Hematopoietic multipotent progenitor cell treated with erythropoietin and hydrocortisone succinate and interleukin-3 and kit ligand, for 4 days (in vitro differentiated cells): ENCODE measurements around the gene AGMO.

ENCODE experiments used
- DNase-seq: peaks from one replicate; pipeline ENCODE4 v3.0.0-alpha.2; 2015

The AGMO gene

DNA sequence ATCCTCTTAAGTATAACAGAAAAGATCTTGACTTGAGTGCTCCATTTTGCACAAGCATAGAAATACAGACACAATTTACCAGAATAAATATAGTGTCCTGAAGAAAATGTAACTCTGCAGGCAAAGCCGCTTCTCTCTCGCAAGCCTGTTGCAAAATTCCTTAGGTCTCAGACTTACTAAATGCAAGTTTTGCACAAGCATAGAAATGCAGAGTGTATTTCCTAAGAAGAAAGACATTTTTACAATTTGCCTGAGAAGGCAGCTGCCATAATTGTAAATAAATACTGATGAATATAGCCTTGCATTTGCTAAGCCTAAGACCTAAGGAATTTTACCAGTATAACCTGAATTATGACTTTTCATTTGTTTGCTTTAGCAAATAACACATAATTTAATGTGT, 67.1 kb downstream of the AGMO start:
- no peak for DNase-seq

GRCh38 chr7:15491361-15491760, 70.5 kb downstream of the AGMO start:
- no peak for DNase-seq

GRCh38 chr7:15490291-15490690, 71.5 kb downstream of the AGMO start:
- DNase-seq, result no peak

DNA sequence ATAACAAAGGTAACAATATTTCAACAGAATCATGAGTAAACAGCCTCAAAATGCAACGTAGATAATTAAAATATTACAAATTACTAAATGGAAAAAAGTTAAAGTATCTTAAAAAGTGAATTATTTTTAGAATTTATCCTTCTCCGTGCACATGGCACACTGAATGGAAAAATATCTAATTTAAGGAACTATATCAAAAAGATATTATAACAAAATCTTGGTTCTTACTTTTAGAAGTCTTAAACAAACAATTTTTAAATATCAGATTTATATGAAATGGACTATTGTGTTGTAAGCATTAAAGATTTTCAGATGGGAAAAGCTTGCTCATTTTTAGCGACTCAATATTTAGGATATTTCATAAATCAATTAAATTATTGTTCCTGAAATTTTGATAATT, 72.0 kb downstream of the AGMO start:
- no peak for DNase-seq

GRCh38 chr7:15489383-15489782, 72.4 kb downstream of the AGMO start:
- no peak for DNase-seq

DNA sequence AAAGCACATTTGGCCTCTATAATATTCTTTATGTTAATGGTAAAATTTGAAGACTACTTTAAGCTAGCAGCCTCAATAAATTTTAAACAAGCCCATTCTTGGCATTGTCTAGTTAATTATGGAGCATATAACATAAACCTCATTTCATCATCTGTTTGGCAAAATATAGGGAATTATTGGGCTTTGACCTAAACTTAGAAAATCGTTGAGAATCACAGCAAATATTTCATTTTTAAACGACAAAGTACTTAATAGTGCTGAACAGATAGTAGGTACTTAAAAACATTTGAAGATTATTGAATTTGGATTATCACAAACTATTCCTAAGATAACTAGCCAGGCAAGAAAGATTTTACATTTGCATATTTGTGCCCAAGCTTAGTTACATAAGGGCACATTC, 73.4 kb downstream of the AGMO start:
- no peak for DNase-seq

DNA sequence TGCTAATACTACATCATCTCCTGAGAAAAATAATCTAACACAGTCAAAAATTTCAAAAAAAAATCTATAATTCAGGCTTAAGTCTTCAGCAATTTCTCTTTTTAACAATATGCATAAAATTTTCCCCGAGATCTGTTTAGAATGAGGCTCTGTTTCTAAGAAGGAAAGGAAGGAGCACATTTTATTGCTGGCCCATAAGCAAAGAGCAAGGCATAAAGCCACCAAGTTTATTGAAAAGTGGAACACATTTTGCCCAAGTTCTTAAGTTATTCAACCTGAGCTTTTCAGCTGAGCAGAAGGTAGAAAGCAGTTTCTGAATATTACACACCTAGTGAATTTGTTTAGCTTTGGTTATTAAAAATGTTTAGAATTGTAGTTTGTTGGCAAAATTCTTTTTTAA, 73.9 kb downstream of the AGMO start:
- DNase-seq, result no peak

DNA sequence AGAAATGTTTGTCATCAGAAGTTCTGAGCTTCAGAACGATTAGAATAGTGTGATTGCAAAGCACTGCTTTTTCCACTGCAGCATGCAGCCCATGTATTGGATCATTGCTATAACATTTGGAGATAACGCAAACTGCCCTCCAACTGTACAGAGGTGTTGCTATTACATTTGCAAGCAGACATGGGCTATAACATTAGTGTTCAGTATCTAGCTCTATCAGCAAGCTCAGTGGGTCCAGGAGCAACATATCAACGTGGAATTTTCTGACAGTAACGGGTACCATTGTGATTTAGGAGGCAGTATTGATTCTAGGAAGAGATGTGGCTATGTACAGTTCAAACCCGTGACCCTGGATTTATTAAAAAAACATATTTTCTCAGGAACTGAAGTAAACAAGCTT, 75.8 kb downstream of the AGMO start:
- DNase-seq, result no peak

DNA sequence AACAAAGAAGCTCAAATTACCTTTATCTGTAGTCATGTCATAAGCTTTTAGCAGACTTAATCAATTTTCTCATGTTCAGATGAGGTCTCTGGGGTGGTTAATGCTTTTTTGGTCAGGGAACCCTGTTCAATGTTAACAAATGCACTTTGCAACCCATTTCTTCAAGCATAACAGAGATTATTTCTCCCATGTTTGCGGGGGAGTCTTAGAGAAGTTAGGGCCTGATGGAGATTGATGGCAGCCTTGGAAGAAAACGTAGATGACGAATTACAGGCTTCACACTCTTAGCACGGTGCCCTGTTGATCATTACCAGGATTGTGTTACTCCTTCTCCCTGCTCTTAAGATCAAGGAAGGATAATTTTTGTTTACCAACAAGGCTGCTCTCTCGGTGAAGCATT, 76.4 kb downstream of the AGMO start:
- no peak for DNase-seq

DNA sequence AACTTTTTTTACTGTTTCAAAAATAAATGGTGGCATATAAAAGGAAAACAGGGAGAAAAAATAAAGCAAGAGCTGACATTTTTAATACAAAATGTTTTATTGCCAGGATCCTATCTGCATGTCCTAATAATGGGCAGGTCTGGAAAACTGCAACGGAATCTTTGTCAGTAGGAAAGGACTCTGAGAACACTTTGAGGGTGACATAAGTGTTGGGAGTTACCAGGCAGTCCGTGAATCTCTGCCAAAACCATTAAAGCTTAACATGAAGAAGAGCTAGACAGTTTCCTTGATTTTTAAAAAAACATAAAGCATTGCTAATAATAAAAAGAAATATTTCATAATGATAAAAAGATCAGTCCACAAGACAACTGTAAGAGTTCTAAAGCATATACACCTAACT, 80.7 kb downstream of the AGMO start:
- DNase-seq, result no peak

- no peak for DNase-seq
These were observed 83.4 kb downstream of the AGMO start for GRCh38 chr7:15478401-15478800.

DNA sequence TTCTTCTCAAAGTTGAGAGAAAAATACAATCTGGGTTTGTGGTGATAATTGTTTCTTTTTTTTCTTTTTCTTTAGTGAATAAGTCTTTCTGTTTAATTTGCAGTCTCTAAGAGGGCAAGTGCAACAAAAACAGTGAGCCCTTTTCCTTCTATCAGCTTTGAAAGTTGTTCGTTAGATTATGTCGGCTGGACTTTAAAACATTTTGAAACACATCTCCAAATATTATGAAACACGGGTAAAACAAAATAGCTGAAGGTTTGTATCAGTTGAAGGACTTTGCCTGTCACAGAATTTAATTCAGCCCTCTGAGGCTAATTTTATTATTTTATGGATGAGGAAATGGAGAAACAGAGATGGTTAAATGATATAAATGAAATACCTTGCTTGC, 85.3 kb downstream of the AGMO start:
- DNase-seq, result no peak

DNA sequence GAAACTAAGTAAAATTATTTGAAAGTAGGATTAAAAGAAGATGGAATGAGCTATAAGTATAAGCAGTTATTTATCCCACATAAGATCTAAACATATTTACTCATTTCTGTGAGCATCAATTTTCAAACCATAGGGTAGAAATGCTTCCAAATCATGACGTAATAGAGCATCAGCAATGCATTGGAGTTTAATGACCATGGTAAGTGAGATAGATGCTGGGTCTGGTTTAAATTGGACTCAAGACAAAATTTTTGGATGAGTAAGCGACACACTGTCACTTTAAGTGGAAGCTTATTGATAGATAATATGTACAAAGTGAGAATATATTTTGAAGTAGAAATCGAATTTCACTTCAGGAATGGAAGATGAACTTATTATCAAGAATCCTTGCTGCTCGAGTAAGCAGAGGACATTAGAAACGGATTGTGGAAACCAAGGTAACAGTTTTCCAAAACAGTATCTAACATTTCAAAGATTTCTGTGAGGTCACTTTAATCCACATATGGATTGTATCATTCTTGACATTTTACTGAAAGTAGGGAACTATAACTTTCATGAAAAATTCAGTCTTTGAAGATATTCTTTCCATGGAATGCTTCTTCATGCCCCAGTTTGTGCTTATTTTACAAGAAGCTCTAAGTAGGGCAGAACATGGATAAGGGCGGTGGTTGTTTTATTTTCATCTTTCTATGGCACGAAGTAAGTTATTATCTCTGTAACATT, 85.8 kb downstream of the AGMO start:
- DNase-seq, result no peak

DNA sequence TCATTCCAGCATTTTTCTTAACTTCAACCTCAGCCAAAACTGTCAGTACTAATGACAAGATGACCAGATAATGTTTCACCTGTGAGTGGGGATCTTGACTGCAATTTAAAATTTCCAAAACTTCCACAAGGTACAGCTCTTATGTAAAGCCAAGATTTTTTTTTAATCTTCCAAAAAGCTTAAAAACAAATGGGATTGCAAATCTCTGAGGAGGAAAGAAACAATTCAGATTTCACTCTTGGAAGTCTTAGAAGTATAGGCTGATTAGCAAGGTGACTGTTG, 90.2 kb downstream of the AGMO start:
- no peak for DNase-seq

GRCh38 chr7:15470825-15471668, 90.8 kb downstream of the AGMO start:
- no peak for DNase-seq

DNA sequence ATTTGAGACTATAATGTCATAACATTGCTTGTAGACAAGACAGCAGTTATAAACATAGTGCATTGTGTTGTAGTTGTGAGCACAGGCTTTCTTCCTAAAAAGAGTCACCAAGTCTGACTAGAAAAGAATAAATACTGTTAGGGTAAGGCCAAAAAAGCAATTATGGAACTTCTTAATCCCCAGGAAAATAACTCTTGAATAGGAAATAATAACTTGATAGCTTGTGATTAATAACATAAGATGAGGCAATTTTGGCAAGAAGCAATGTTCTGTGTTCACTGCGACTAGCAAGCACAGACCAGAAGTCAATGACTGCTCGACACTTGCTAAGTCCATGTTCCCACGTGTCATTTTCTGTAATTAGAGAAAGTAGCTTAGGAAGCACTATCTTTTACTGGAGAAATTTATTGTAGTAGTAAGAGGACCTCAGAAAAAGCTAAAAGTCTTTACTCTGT, 97.1 kb downstream of the AGMO start:
- no peak for DNase-seq

DNA sequence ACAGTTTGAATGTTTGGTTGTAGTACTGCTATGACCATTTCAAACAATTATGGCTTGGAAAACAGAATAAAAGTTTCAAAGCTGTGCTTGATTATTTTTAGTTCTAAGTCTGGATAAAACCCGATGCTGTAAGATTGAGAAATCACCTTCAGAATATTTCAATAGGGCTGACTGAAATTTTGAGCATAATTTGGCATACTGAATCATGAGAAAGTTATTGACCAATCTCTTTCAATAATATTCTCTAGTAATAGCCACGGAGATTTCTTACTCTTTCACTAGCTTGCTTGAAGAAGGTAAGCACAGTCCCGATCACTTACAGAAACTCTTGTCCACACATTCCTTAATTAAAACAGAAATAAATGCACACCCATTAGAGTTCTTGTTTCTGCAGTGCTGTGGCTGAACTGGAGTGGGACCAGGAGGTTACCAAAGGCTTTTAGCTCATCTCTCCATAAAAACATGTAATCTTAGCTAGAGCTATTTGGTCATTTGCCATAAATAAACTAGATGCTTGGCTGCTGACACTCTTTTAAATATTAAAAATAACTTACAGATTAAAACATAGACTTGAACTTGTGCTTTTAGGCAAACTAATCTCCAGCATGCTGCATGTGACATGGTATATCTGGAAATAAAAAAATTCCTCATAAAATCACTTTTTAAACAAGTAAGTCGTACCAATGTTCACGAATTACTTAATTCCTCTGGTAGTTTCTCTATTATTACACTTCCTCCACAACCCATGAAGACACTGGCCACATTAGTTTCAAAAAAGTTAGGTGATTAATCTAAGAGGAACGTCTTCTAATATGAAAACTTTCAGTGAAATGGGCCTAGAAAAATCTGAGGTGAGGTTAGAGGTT, 97.8 kb downstream of the AGMO start:
- DNase-seq, result no peak

GRCh38 chr7:15462721-15463389, 99.0 kb downstream of the AGMO start:
- DNase-seq, result no peak

- no peak for DNase-seq
These were observed 100.2 kb downstream of the AGMO start for GRCh38 chr7:15461576-15461975.

DNA sequence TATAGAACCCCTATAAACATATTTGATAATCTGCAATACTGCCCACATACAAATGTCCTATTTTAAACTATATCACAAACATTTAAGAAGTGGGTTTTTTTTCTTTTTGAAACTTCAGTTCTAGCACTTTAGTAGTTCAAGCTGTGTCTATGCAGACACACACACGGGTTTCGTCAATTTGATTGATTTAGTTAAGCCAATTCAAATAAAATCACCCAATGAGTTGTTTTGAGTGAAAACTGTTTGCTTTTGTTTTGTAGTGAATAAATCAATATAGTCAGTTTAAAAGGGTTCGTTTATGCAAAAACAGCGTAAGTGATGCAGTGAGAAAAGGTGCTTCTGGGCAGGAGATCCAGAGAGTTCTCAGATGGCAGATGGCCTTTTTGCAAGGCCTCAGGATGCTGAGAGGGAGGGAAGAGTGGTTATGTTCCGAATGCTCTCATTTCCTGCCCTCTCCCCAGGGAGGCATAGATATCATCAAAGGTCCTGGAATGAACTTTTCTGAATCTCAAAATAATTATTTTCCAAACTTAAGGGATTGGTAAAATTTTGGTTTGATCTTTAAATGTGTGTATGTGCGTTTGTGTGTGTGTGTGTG, 102.7 kb downstream of the AGMO start:
- DNase-seq, result no peak

GRCh38 chr7:15457990-15458955, 103.5 kb downstream of the AGMO start:
- no peak for DNase-seq

GRCh38 chr7:15452670-15453069, 109.1 kb downstream of the AGMO start:
- no peak for DNase-seq
